ENCODE measurements around the gene NMBR.
"Not testable (repeated sequence)": the region's sequence is repeated elsewhere in the genome, so short reads cannot be mapped to it uniquely, and the experiment has no call there.

NMBR gene

GRCh38 chr6:142146828-142147662 lies at the start of gene NMBR, which contains the start of gene VTA1:
NMBR (minus strand) TSS chr6:142147122; CDS start chr6:142088658, 58,464 bp downstream.
VTA1 (plus strand) TSS chr6:142147263; CDS start chr6:142147288, 25 bp downstream.
- DNase-seq (ENCODE audit: low read depth in 2 of 2) = peak; percentile 87 to 95

- no peak for DNase-seq (ENCODE audit: low read depth in 2 of 2)
Observed at GRCh38 chr6:142195862-142196541, 49.1 kb upstream of the NMBR start.

- no peak for DNase-seq (ENCODE audit: low read depth in 2 of 2)
Observed at GRCh38 chr6:142193621-142194020, 46.7 kb upstream of the NMBR start.

GRCh38 chr6:142192343-142192742 lies 45.4 kb upstream of the NMBR start:
- no peak for DNase-seq (ENCODE audit: low read depth in 2 of 2)

GRCh38 chr6:142189057-142189456 lies 42.1 kb upstream of the NMBR start:
- no peak for DNase-seq (ENCODE audit: low read depth in 2 of 2)

GRCh38 chr6:142188341-142188740 lies 41.4 kb upstream of the NMBR start:
- not testable (repeated sequence) for DNase-seq (ENCODE audit: low read depth in 2 of 2)

- no peak for DNase-seq (ENCODE audit: low read depth in 2 of 2)
Observed at GRCh38 chr6:142187209-142187608, 40.3 kb upstream of the NMBR start.

- DNase-seq (ENCODE audit: low read depth in 2 of 2) = no peak
Observed at GRCh38 chr6:142185641-142186040, 38.7 kb upstream of the NMBR start.

GRCh38 chr6:142184307-142184706 lies 37.4 kb upstream of the NMBR start:
- no peak for DNase-seq (ENCODE audit: low read depth in 2 of 2)

- no peak for DNase-seq (ENCODE audit: low read depth in 2 of 2)
Observed at GRCh38 chr6:142183351-142183750, 36.4 kb upstream of the NMBR start.

GRCh38 chr6:142182004-142182403 lies 35.1 kb upstream of the NMBR start:
- DNase-seq (ENCODE audit: low read depth in 2 of 2) = no peak

- no peak for DNase-seq (ENCODE audit: low read depth in 2 of 2)
Observed at GRCh38 chr6:142178129-142178528, 31.2 kb upstream of the NMBR start.

GRCh38 chr6:142174703-142175102 lies 27.8 kb upstream of the NMBR start:
- no peak for DNase-seq (ENCODE audit: low read depth in 2 of 2)

GRCh38 chr6:142173980-142174379 lies 27.1 kb upstream of the NMBR start:
- no peak for DNase-seq (ENCODE audit: low read depth in 2 of 2)

- no peak for DNase-seq (ENCODE audit: low read depth in 2 of 2)
Observed at GRCh38 chr6:142172758-142173157, 25.8 kb upstream of the NMBR start.

GRCh38 chr6:142171351-142171750 lies 24.4 kb upstream of the NMBR start:
- DNase-seq (ENCODE audit: low read depth in 2 of 2) = no peak

GRCh38 chr6:142167486-142167885 lies 20.6 kb upstream of the NMBR start:
- no peak for DNase-seq (ENCODE audit: low read depth in 2 of 2)

- DNase-seq (ENCODE audit: low read depth in 2 of 2) = no peak
Observed at GRCh38 chr6:142167071-142167470, 20.1 kb upstream of the NMBR start.

GRCh38 chr6:142165227-142165626 lies 18.3 kb upstream of the NMBR start:
- no peak for DNase-seq (ENCODE audit: low read depth in 2 of 2)

- no peak for DNase-seq (ENCODE audit: low read depth in 2 of 2)
Observed at GRCh38 chr6:142162780-142163179, 15.9 kb upstream of the NMBR start.

- not testable (repeated sequence) for DNase-seq (ENCODE audit: low read depth in 2 of 2)
Observed at GRCh38 chr6:142156758-142157068, 9.8 kb upstream of the NMBR start.

GRCh38 chr6:142155895-142156757 lies 9.2 kb upstream of the NMBR start:
- DNase-seq (ENCODE audit: low read depth in 2 of 2) = no peak
